Non-pigmented ciliary epithelial cell (primary cell): Measurements from ENCODE around the gene MPDZ.

Experiments
- DNase-seq: peaks from one replicate; pipeline ENCODE4 v3.0.0-alpha.2; 2010; ENCODE audit warnings: low read depth

Gene MPDZ

GRCh38 chr9:13179257-13179656, 100.2 kb downstream of the MPDZ start:
- DNase-seq = no peak

- DNase-seq = no peak
These were observed 103.8 kb downstream of the MPDZ start for GRCh38 chr9:13175732-13176131.

- DNase-seq = no peak
These were observed 104.4 kb downstream of the MPDZ start for GRCh38 chr9:13174906-13175639.

GRCh38 chr9:13173553-13173952, 105.9 kb downstream of the MPDZ start:
- DNase-seq = no peak

GRCh38 chr9:13171261-13171660, 108.2 kb downstream of the MPDZ start:
- DNase-seq = no peak

- no peak for DNase-seq
These were observed 112.5 kb downstream of the MPDZ start for GRCh38 chr9:13166996-13167395.

- DNase-seq = no peak
These were observed 113.5 kb downstream of the MPDZ start for GRCh38 chr9:13165956-13166355.

- no peak for DNase-seq
These were observed 114.1 kb downstream of the MPDZ start for GRCh38 chr9:13165236-13165945.

- DNase-seq = no peak
These were observed 115.5 kb downstream of the MPDZ start for GRCh38 chr9:13163946-13164345.

- no peak for DNase-seq
These were observed 116.2 kb downstream of the MPDZ start for GRCh38 chr9:13163287-13163686.

- no peak for DNase-seq
These were observed 119.4 kb downstream of the MPDZ start for GRCh38 chr9:13160051-13160450.

GRCh38 chr9:13158986-13159385, 120.5 kb downstream of the MPDZ start:
- no peak for DNase-seq

GRCh38 chr9:13151489-13151888, 128.0 kb downstream of the MPDZ start:
- no peak for DNase-seq

GRCh38 chr9:13149454-13149853, 130.0 kb downstream of the MPDZ start:
- DNase-seq = no peak

GRCh38 chr9:13146840-13147239, 132.7 kb downstream of the MPDZ start:
- no peak for DNase-seq

- DNase-seq = no peak
These were observed 134.2 kb downstream of the MPDZ start for GRCh38 chr9:13145340-13145739.

- no peak for DNase-seq
These were observed 135.2 kb downstream of the MPDZ start for GRCh38 chr9:13144166-13144775.

GRCh38 chr9:13143281-13143680, 136.2 kb downstream of the MPDZ start:
- DNase-seq = no peak

- DNase-seq = no peak
These were observed 136.7 kb downstream of the MPDZ start for GRCh38 chr9:13142776-13143175.

- DNase-seq = no peak
These were observed 137.9 kb downstream of the MPDZ start for GRCh38 chr9:13141629-13142028.

GRCh38 chr9:13140843-13141592, 138.5 kb downstream of the MPDZ start:
- DNase-seq = no peak

GRCh38 chr9:13139641-13140171, 139.8 kb downstream of the MPDZ start:
- DNase-seq = peak; percentile 82
